Measurements from ENCODE around the gene SLC38A3.

SLC38A3 gene

DNA sequence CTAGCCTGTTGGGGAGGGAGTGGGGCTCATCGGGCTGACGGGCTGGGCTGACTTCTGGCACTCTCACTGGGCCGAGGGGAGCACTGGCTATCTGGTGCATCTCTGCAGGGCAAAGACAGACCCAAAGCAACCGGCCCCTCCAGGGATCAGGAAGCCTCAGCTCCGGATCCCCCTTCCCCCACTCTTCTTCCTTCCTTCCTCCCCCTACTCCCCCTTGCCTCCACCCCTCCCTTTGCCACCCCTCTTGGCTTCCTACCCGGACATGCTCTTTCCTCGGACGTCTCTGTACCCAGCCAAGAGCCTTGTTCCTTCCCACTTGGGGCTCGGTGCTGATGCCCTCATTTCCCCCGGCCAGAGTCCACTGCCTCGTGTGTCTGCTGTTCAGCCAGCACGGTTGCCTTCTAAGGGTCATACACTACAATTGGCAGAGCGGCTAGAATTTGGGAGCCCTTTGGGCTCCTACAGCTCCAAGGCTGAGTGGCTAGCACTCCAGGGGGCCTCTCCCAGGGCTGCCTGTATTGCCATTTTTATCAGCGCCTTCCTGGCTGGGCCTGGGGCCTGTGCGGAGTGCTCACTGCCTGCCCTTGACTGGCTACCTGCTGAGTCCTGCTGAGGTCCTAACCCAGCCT lies 39.0 kb upstream of the SLC38A3 start:
- DNase-seq (ENCODE audit: low spot score) = no peak
- TF ChIP-seq CTCF (IDR thresholded peaks at IDR 0.05; ENCODE audit: extremely low read depth, missing control alignments) = no peak

- no peak for DNase-seq (ENCODE audit: low spot score)
- no peak for TF ChIP-seq CTCF (IDR thresholded peaks at IDR 0.05; ENCODE audit: extremely low read depth, missing control alignments)
Measured at GRCh38 chr3:50166620-50167019, 38.5 kb upstream of the SLC38A3 start.

DNA sequence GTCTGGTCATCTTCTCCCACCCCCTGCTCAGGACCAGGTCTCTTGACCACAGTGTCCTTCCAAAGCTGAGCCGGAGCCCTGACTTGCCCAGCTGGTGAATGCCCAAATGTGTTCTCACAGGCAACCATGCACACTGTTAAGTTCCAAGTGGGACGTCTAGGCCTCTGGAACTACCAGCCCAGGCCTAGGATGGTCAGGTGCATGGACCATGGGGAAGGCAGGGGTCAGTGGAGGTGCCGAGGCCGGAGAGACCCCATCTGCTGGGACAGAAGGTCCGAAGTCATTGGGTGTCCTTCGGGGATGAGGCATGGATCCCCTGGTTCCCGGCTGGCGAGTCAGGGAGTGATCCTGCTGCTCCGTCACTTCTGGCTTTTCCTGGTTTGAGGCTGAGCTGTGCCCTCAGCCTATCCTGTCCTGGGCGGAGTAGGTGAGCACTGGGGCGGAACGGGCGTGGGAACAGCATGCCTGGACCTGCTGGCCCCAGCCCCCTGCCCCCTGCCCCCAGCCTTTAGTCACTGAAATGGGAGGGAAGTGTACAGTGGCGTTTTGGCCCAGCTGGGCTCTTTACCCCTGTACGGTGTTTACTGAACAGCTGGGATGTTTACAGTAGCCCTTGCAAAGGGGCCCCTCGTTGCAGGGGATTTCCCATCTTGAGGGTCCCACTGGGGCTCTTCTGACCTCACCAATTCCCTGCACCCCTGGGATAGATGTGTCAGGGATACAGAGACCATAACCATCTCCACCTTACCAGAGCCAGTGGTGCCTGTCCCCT lies 37.8 kb upstream of the SLC38A3 start:
- DNase-seq (ENCODE audit: low spot score) = no peak
- no peak for TF ChIP-seq CTCF (IDR thresholded peaks at IDR 0.05; ENCODE audit: extremely low read depth, missing control alignments)

DNA sequence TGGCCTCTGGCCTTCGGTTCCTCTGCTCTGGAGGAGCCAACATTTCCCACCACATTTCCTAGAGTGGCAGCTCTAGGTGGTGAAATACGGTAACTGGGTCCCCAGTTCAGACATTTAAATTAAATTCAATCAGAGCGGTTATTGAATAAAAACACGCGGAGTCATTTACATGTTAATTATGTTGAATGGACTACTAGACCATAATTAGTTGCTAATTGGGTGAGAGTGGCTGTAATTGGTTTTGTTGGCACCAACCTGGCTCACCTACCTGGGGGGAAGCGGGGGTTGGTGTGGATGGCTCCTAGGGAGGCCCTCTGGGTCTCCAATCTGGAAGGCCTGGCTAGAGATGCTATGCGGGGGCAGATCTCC lies 37.2 kb upstream of the SLC38A3 start:
- no peak for TF ChIP-seq CTCF (IDR thresholded peaks at IDR 0.05; ENCODE audit: extremely low read depth, missing control alignments)
- no peak for DNase-seq (ENCODE audit: low spot score)

DNA sequence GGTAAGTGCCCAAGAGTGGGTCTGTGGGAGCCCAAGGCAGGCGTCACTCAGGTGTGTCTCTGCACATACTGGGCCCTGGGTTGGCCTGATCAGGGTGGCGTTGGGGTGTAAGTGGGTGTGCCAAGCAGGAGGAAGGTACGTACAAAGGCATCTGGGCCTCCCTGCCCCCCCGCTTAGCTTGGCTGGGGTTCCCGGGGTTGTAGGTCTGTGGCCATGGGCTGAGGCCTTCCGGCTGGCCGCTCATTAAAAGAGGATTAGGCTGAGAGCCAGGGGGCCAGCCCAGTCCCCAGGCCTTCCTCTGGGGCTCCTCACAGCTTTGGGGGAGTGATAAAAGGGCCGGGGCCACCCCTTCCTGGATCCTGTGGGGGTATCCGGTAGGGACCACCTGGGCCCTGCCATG lies 36.7 kb upstream of the SLC38A3 start:
- TF ChIP-seq CTCF (IDR thresholded peaks at IDR 0.05; ENCODE audit: extremely low read depth, missing control alignments) = no peak
- no peak for DNase-seq (ENCODE audit: low spot score)

- no peak for DNase-seq (ENCODE audit: low spot score)
Measured at GRCh38 chr3:50168791-50169190, 36.3 kb upstream of the SLC38A3 start.

More at GRCh38 chr3:50168791-50169190, 36.3 kb upstream of the SLC38A3 start:
- TF ChIP-seq CTCF (IDR thresholded peaks at IDR 0.05; ENCODE audit: extremely low read depth, missing control alignments) = no peak

All from GM20000 (cell line).